Ishikawa (cell line): Measurements from ENCODE around the gene CBFA2T2.

Experiments
- CEBPB ChIP-seq: IDR thresholded peaks from 2 replicates; pipeline ENCODE4 v1.6.1; 2012
- CREB1 ChIP-seq: IDR thresholded peaks from 2 replicates; pipeline ENCODE4 v1.6.1; 2012; ENCODE audit warnings: low read depth
- EGR1 ChIP-seq: IDR thresholded peaks from 2 replicates; pipeline ENCODE4 v1.6.1; 2012
- EP300 ChIP-seq: IDR thresholded peaks from 2 replicates; pipeline ENCODE4 v1.6.1; 2012; ENCODE audit warnings: borderline replicate concordance
- FOXM1 ChIP-seq: IDR thresholded peaks from 2 replicates; pipeline ENCODE4 v1.6.1; 2012; ENCODE audit warnings: low read depth, borderline replicate concordance
- MAX ChIP-seq: IDR thresholded peaks from 2 replicates; pipeline ENCODE4 v1.6.1; 2012
- NFIC ChIP-seq: IDR thresholded peaks from 2 replicates; pipeline ENCODE4 v1.6.1; 2012
- RAD21 ChIP-seq: IDR thresholded peaks from 2 replicates; pipeline ENCODE4 v1.6.1; 2012; ENCODE audit warnings: low read depth
- REST ChIP-seq: IDR thresholded peaks from 2 replicates; pipeline ENCODE4 v1.6.1; 2012; ENCODE audit warnings: low read depth, mild to moderate bottlenecking
- TAF1 ChIP-seq: IDR thresholded peaks from 2 replicates; pipeline ENCODE4 v1.6.1; 2012; ENCODE audit warnings: low read depth, mild to moderate bottlenecking
- TCF12 ChIP-seq: IDR thresholded peaks from 2 replicates; pipeline ENCODE4 v1.6.1; 2012; ENCODE audit warnings: low read depth
- TEAD4 ChIP-seq: IDR thresholded peaks from 2 replicates; pipeline ENCODE4 v1.6.1; 2012
- USF1 ChIP-seq: IDR thresholded peaks from 2 replicates; pipeline ENCODE4 v1.6.1; 2012
- YY1 ChIP-seq: IDR thresholded peaks from 2 replicates; pipeline ENCODE4 v1.6.1; 2012; ENCODE audit warnings: low read depth
- ZBTB7A ChIP-seq: IDR thresholded peaks from 2 replicates; pipeline ENCODE4 v1.6.1; 2012; ENCODE audit warnings: low read depth

The CBFA2T2 gene

GRCh38 chr20:33686984-33687366 is 197.1 kb downstream of the CBFA2T2 start:
- TF ChIP-seq RAD21 (no peak), CREB1 (no peak), EGR1 (no peak), FOXM1 (no peak), TEAD4 (no peak), USF1 (no peak), TAF1 (no peak), CEBPB (no peak), YY1 (no peak), EP300 (no peak)

GRCh38 chr20:33687370-33687915 is 197.5 kb downstream of the CBFA2T2 start:
- TF ChIP-seq EGR1 (no peak), YY1 (no peak), REST (no peak), TEAD4 (no peak), NFIC (no peak), FOXM1 (no peak), CREB1 (no peak), RAD21 (no peak), EP300 (no peak), ZBTB7A (no peak), TCF12 (no peak), CEBPB (no peak), TAF1 (no peak), USF1 (no peak), MAX (no peak)

GRCh38 chr20:33687993-33688937 is 198.4 kb downstream of the CBFA2T2 start:
- no peak for TF ChIP-seq RAD21
- TF ChIP-seq ZBTB7A, result no peak
- TF ChIP-seq CEBPB, result no peak
- TF ChIP-seq USF1, result no peak
- no peak for TF ChIP-seq EGR1
- TF ChIP-seq TCF12, result no peak
- no peak for TF ChIP-seq REST
- no peak for TF ChIP-seq FOXM1
- TF ChIP-seq NFIC, result no peak
- no peak for TF ChIP-seq YY1
- TF ChIP-seq MAX, result no peak
- no peak for TF ChIP-seq TAF1
- TF ChIP-seq EP300, result no peak
- no peak for TF ChIP-seq TEAD4
- no peak for TF ChIP-seq CREB1

- TF ChIP-seq EP300, result no peak
- no peak for TF ChIP-seq TEAD4
- no peak for TF ChIP-seq CREB1
Measured at GRCh38 chr20:33688938-33689424, 199.1 kb downstream of the CBFA2T2 start.

- TF ChIP-seq TCF12, result no peak
- no peak for TF ChIP-seq CEBPB
- TF ChIP-seq RAD21, result no peak
- no peak for TF ChIP-seq EP300
- no peak for TF ChIP-seq YY1
- no peak for TF ChIP-seq ZBTB7A
- TF ChIP-seq EGR1, result no peak
- TF ChIP-seq TAF1, result no peak
Measured at GRCh38 chr20:33689493-33689892, 199.6 kb downstream of the CBFA2T2 start.
